ENCODE results near the gene TMTC1.
"Not testable (repeated sequence)": the region's sequence is repeated elsewhere in the genome, so short reads cannot be mapped to it uniquely, and the experiment has no call there.

The TMTC1 gene

GRCh38 chr12:29563071-29563470 lies 220.7 kb downstream of the TMTC1 start:
- no peak for DNase-seq

- DNase-seq: no peak
These were observed 221.5 kb downstream of the TMTC1 start for GRCh38 chr12:29562110-29562804.

GRCh38 chr12:29561664-29562071 lies 222.1 kb downstream of the TMTC1 start:
- no peak for DNase-seq

- DNase-seq: no peak
These were observed 224.5 kb downstream of the TMTC1 start for GRCh38 chr12:29559198-29559597.

GRCh38 chr12:29556363-29556762 lies 227.4 kb downstream of the TMTC1 start:
- no peak for DNase-seq

GRCh38 chr12:29555451-29555850 lies 228.3 kb downstream of the TMTC1 start:
- not testable (repeated sequence) for DNase-seq

GRCh38 chr12:29552994-29553748 lies 230.6 kb downstream of the TMTC1 start:
- DNase-seq: no peak

- peak; percentile 27 for DNase-seq
These were observed 231.3 kb downstream of the TMTC1 start for GRCh38 chr12:29552324-29552927.

- no peak for DNase-seq
These were observed 231.9 kb downstream of the TMTC1 start for GRCh38 chr12:29551812-29552211.

GRCh38 chr12:29547864-29548263 lies 235.9 kb downstream of the TMTC1 start:
- no peak for DNase-seq

- DNase-seq: no peak
These were observed 236.6 kb downstream of the TMTC1 start for GRCh38 chr12:29547151-29547632.

- no peak for DNase-seq
These were observed 237.7 kb downstream of the TMTC1 start for GRCh38 chr12:29546000-29546399.

- no peak for DNase-seq
These were observed 238.7 kb downstream of the TMTC1 start for GRCh38 chr12:29545102-29545467.

- no peak for DNase-seq
These were observed 239.2 kb downstream of the TMTC1 start for GRCh38 chr12:29544428-29545101.

- DNase-seq: no peak
These were observed 240.7 kb downstream of the TMTC1 start for GRCh38 chr12:29543036-29543435.

- DNase-seq: no peak
These were observed 246.4 kb downstream of the TMTC1 start for GRCh38 chr12:29537298-29537697.

- no peak for DNase-seq
These were observed 248.8 kb downstream of the TMTC1 start for GRCh38 chr12:29534935-29535334.

GRCh38 chr12:29533815-29534489 lies 249.8 kb downstream of the TMTC1 start:
- DNase-seq: no peak

- no peak for DNase-seq
These were observed 252.3 kb downstream of the TMTC1 start for GRCh38 chr12:29531471-29531870.

- no peak for DNase-seq
These were observed 253.3 kb downstream of the TMTC1 start for GRCh38 chr12:29530436-29530835.

- no peak for DNase-seq
These were observed 255.6 kb downstream of the TMTC1 start for GRCh38 chr12:29528161-29528560.

GRCh38 chr12:29521951-29522350 lies 261.8 kb downstream of the TMTC1 start:
- no peak for DNase-seq
